PC-9 (cell line): ENCODE measurements around the gene CCT5.

Source experiments
- CTCF ChIP-seq: fragments of 200-600 bp; sonication (generic); conservative IDR thresholded peaks from 2 replicates; pipeline ENCODE4 v1.6.1; 2017; ENCODE audit warnings: mixed run types, antibody characterized with exemption, mild to moderate bottlenecking, moderate library complexity
- EZH2 ChIP-seq: fragments of 200-600 bp; sonication (generic); IDR thresholded peaks from 2 replicates; pipeline ENCODE4 v1.8.0; 2017; ENCODE audit warnings: antibody characterized with exemption, low read depth

DNA sequence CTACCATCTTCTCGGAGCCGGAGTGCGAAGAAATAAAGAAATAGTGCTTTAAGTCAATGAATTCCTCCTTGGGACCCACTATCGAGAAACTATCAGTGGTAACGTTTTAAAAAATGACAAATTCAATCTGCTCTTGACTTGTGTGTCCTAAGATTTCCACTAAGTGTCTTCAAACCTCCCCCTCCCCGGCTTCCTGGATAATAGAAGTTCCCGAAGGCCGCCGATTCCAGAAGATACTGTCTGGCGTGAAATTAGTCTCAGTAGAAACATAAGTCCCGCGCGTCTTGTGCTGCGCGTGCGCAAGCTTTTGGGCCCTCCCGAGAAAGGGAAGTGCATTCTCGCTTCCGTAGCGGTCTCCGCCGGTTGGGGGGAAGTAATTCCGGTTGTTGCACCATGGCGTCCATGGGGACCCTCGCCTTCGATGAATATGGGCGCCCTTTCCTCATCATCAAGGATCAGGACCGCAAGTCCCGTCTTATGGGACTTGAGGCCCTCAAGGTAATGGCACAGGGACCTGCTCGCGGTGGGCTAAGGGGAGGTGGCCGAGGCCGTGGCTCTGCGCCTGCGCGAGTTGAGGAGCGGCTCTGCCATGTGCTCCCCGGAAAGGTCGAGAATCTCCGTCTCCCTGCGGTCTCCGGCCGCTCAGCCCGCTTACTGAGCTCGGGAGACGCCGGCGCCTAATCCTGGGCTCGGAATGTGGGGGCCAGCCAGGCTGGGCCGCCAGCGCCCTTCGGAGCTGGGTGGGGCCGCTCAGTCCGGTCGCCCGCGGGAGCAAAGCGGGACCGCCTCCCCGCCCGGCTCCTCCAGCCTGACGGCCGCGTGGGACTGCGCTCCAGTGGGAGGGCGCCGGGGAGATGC, at the start of gene CCT5:
- no peak for TF ChIP-seq CTCF
- TF ChIP-seq EZH2, result no peak
